SHP77 (cell line): ENCODE data around the gene CRYBG2.
A peak's percentile ranks its signal among the peaks of the same experiment; 100 is the strongest.
"Not testable (repeated sequence)": the region's sequence is repeated elsewhere in the genome, so short reads cannot be mapped to it uniquely, and the experiment has no call there.

ENCODE experiments used
- DNase-seq, 2 experiments: peaks; one replicate each; lab custom pipeline; 2025; lab: John Stamatoyannopoulos, UW

Gene CRYBG2

GRCh38 chr1:26318338-26319064 lies 35.4 kb downstream of the CRYBG2 start:
- no peak for DNase-seq

GRCh38 chr1:26317612-26318337 lies 36.2 kb downstream of the CRYBG2 start, which contains the start of gene CD52:
TSS of gene CD52 (plus strand) at chr1:26317958. CDS start at chr1:26318018, 60 bp downstream.
- no peak for DNase-seq

- DNase-seq: no peak
These were observed 36.8 kb downstream of the CRYBG2 start for GRCh38 chr1:26317146-26317545.

GRCh38 chr1:26315874-26316850 lies 37.8 kb downstream of the CRYBG2 start:
- DNase-seq: no peak

DNA sequence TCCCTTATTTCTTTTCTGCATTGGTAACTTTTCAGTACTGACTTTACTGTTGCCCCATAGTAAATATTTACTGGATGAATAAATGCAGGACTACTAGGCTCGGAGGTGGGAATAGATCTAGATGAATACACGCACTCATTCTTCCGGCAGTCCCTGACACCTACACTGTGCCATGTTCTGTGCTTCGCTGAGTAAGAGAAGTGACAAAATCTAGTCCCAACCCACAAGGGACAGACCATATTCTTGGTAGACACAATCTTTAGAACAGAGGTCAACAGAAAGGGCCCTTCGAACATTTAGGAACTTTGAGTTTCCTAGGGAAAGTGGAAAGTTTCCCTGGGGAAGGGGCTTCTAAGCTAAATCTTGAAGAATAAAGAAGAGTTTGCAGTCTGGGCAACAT lies 39.4 kb downstream of the CRYBG2 start:
- DNase-seq: no peak

DNA sequence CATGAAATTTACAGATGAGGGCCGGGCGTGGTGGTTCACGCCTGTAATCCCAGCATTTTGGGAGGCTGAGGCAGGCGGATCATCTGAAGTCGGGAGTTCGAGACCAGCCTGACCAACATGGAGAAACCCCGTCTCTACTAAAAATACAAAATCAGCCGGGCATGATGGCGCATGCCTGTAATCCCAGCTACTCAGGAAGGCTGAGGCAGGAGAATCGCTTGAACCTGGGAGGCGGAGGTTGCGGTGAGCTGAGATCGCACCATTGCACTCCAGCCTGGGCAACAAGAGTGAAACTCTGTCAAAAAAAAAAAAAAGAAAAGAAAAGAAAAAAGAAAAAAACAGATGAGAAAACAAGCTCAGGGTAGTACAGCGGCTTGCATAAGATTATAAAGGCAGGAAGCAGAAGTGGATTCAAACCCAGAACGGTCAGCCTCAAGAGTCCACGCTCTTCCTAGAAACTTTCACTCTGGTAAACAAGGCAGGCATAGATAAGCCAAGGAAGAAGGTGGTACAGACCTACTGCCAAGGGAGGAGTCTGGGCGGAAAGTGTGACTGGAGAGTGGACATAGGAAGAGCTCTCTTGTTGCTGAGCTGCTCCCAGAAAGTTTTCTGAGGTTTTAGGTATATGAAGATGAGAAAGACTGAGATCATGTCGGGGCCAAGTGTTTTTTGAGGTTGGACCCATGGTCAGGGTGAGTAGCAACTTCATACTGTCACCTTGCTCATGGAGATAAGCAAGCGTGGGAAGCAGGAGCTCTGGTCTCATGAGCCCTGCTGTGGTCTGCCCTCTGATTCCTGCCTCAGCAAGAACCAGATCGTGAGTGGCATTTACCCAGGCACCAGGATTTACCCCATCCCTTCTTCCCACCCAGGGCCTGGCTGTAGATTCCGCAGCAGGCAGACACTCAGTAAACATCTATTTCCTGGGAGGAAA lies 45.7 kb downstream of the CRYBG2 start:
- DNase-seq: not testable (repeated sequence)

- DNase-seq: no peak
These were observed 46.6 kb downstream of the CRYBG2 start for GRCh38 chr1:26307363-26307781.

DNA sequence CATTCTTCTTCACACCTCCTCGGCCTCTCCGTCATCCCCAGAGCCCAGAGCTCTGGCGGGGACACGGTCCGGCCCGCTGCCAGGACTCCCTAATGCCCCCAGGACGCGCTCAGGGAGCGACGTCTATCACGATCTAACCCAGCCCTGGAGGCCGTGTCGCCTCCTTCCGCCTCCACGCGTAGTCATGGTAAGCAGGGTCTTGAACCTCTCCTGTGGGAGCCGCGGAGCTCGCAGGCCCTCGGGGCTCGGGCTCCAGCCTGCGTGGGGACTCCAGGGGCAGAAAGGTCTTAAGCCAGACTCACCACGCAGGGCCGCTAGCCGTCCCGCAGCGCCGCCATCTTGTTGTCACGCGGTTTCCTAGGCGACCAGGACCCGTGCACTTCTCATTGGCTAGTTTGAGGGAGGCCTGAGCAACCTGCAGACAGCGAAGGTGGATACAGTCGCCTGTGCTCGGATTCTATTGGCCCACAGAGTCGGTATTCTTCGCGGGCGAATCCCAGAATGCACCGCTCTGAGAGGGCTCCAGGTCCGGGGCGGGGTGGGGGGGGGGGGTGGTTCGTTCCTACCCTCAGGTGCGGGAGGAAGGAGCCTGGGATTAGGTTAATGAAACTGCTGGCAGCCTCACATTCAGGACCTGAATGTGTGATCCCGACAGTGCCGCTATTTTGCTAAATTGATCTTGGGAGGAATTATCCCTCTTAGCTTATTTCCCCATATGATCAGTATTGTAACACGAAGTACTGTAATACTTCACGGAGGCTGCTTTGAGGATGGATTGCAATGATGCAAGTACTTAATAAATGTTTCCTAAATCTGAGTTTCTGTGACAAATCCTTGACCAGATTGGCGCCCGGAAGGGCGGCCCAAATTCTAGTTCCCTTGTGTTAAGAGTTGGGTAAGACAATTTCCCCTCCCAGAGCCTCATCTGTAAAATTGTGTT lies 47.4 kb downstream of the CRYBG2 start, which contains the start of gene UBXN11:
Gene UBXN11 (minus strand): TSS at position 347 of the 940 bp plus-strand sequence. CDS start 3,753 bp downstream, outside the sequence.
- peak; percentile 96 to 98 for DNase-seq

GRCh38 chr1:26305667-26306289 lies 48.2 kb downstream of the CRYBG2 start:
- no peak for DNase-seq

DNA sequence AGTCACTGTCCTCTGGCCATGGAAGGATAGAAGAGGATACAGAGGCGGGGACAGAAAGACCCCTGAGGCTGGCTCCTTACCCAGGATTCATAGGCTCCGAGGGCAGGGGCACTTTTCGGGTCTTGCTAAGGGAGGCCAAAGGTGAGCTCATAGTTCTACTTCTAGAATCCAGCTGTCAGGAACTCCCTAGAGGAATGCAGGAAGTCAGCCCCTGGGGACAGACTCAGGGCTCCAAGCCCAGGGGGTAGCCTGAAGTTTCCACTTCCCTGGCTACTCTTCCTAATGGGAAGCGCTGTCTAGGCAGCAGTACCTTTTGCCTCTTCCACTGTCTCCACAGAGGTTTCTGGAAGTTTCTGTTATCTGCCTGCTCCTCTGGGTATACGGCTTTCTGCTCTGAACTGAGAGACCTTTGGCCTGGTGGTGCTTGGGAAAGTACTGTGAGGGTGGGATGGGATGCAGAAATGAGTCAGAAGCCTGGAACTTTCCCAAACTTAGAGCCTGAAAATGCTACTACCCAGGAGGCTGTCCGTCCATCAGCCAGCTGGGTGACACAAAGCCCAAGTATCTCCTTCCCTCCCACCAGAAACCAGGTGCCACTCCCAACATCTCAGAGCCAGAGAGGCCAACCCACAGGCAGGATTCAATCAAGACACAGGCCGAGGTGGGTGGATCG lies 51.1 kb downstream of the CRYBG2 start:
- no peak for DNase-seq

DNA sequence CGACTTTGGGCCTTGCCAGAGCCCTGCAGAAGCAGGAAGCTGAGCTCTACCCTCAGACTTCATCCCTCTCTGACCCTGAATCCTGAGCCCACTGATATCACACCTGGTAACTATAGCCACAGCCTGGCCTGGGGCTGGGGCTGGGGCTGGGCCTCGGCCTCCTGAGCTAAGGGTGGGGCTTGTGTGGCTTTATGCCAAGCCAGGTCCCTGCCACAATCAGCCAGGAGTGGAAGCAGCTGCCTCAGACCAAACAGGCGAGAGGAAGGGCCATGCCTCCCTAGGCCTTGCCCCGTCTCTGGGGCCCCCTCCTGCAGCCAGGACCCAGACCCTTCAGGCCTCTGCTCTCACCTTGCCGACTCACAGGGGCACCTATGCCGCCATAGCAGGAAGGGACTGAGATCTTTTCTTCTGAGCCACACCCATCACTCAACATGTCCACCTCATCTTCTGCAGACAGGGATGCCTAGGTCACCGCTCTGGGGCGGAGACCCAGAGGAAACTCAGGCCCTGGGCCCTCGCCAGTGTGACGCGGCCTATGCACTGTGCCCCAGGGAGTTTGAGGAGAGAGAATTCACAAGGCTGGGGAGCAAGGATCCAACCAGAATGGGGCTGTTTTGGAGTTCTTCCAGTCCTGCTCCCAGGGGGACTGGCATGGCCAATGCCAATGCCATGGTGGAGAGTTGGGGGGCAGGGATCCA lies 53.2 kb downstream of the CRYBG2 start:
- no peak for DNase-seq

DNA sequence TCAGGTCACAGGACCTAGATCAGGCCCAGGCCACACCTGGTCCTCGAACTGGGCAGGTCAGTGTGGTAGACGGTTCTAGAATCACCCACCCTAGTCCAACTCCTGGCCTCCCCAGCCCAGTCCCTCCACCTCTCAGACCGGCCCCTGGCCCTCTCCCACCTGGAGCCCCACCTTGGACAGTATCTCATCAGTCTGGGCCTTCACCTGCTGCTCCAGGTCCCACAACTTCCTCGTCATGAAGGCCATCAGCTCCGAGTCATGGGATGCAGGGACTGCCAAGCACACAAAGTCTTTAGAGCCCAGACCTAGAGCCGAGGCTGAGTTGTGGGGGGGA lies 56.2 kb downstream of the CRYBG2 start:
- DNase-seq: no peak

DNA sequence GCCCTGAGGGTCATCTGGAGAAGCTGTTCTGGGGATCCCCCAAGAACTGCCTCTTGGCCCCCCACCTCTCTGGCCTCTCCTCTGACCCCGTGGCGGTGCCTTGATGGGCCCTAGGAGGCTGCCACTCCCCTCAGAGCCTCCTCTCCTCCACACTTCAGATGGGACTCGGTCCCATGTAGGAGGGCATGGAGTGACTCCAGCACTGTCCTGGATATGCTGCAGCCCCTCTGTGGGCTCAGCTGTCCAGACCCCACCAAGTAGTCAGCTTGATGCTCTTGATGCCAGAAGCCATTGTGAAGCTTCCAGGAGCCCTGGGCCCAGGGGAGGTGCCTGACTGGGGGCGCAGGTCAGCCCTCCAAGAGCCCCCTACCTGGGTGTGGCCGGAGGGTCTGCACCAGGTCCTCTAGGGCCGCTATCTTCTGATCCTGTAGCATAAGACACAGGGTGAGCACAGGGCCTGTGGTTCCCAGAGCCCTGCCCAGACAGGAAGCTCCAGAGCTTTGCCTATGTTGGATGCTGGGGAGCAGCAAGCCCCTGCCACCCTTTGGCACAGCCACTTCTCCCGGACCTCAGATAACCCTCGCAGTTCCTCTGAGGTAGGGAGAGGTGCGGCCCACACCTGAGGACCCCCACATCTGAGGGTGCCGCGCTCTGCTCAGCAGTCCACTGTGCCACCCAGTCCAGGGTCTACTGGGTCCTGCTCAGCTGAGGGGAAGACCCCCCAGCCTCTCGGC lies 56.7 kb downstream of the CRYBG2 start:
- no peak for DNase-seq

GRCh38 chr1:26296340-26297056 lies 57.4 kb downstream of the CRYBG2 start:
- DNase-seq: no peak

DNA sequence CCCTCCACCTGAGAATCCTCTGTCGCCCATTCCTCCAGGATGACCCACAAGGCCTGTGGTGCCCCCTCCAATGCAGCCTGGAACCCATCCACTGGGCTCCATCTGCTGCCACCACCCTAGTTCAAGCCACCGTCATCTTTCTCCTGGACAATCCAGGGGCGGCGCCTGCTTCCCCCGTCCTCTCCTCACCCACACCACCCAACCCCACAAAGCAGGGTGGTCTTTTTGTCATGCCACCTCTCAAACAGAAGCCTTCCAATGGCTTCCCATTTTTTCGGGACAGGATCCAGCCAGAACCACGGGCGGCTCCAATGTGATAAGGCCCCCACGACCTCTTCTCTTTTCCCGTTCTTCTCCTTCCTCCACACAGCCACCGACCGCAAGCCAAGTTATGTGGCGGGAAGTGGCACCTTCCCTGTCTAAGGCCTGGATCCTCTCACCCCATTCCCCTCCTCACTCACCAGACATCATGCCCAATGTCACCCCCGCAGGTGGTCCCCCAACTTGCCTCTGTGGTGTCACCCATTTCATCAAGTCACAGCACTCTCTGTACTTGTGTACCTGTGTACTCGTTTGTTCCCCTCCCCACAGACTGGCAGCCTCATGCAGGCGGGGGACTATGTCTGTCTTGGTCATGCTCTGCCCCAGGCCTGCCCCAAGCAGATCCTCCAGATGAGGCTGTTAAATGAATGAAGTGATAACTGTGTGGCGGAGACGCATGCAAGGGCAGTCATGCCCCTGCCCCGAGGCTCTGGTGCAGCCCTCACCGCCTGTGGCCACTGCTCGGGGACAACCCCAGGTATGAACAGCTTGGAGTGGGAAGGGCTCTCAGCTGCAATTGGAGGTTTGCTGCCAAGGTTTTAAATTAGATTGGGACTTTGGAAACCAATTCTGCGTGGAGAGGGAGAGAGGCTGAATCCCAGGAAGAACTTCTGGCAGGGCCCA lies 58.5 kb downstream of the CRYBG2 start:
- DNase-seq: no peak
